NCI-H510A treated with DMSO at 0.1 percent for 48 hours (cell line): Measurements from ENCODE around the gene LSAMP.

Experiments
- DNase-seq: peaks from one replicate; lab custom pipeline; 2025; lab: John Stamatoyannopoulos, UW

The LSAMP gene

DNA sequence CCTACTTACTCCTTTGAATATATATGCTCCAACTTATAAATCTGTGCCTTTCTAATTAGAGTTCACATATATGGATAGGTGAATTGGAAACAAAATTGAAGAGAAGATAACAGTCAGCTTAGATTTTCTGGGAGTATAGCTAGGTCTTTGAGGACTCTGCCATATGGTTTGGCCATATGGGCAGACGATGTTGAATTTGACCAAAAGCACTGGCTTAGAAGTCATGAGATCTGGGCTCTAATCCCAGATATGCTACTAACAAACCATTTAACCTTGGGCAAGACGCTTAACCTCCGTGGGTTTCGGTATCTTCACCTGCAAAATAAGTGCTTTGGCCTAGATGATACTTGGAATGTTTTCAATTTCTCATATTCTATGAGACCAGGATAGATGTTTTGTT is 154.1 kb downstream of the LSAMP start:
- no peak for DNase-seq

DNA sequence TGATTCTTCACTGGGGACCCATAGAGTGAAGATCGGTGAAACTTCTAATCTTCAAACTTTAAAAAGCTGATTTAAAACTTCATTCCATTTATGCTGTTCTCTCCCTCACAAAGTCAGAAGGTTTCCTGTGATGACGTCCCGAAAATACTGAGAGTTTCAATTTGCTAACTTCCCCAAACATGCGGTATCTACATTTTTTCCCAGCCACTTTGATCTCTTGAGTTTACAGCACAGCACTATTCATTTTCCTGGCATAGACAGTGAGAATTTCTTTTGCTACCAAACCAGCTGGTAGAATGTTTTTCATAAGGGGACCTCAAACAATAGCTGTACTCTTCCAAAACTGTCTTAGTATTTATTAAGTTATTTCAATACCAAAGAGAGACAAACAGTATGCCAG is 156.8 kb downstream of the LSAMP start:
- no peak for DNase-seq

DNA sequence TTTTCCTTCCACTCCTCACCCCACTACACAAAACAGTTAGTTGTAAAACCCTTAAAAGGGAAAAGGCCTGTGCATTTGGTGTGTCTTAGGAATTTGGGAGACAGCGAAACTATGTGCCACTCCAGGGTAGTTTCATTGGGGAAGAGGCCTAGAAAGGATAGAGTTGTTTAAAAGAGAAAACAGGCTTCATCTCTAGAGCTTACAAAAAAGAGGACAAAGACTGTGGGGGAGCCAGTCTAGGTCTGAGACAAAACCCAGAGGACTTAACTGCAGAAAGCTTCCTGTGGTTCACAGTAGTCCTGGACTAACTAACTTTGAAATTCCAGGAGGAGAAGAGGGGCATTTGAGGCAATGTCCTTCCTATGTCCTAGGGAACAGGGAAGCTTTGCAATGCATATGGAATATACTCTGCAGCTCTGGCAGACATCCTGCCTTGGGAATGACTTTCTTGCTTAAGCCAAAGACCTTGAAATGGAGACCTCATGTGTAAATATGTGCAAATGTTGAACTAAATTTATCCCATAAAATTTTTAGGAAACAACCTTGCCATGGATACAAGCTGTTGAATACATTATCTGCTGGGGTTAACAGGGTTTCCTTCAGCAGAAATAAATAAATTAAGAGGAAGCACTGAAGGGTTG is 159.4 kb downstream of the LSAMP start:
- DNase-seq: no peak

DNA sequence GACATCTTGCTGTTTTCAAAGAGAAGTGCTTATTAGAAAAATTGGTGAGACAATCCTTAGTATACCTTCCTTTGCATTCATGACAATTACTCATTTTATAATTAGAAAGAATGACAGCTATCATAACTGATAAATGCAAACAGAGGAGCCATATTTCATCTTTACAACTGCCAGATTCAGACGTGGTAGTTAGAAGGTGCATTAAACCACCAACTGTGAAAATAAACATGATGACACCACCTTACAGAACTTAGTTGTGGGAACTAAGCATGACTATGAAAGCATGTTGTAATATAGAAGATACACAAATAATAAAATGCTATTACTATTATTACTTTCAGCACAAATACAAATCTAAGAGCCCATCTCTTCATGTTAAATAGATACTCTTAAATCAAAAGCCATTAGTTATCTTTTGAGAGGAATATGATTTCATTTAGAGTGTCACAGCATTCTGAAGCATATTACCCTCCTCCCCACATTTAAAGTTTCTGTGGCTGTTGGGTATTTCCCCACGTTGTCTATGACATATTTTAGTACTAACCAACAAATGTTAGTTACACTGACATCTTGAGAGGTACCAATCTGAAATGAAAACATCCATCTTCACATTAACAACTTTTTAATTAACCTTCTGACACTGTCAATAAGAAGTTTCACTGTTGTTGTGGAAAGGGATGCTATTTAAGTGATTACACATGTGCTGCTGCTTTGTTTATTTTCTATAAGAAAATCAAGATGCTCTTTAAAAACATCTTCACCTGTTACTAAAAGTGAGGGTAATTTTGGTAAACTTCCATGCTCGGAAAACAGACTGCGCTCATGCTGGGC is 163.8 kb downstream of the LSAMP start:
- DNase-seq: no peak

DNA sequence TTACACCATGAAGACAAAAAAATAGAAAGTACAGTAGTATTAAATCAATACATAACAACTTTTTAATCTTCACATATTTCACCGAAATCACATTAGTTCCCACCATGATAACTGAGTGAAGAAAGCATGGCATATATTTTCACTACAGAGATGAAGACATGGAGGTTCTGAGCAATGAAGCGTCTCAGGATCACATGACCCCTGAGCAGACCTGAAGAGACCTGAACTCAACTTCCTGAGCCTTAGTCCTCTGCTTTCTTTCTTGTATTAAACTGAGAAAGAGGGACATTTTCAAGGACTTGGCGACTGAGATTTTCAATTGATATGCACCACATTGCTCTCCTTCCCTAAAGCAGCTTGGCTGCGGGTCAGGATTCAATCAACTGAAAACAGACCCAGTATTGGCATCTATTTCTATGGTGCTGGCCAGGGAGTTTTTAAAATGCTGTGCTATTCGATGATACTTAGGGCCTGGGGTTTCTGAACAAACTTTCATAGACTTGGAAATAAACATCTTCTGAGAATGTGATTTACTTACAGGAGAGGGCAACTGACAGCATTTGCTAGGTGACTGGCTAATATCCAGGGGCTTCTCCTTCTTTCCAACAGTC is 165.1 kb downstream of the LSAMP start:
- no peak for DNase-seq

DNA sequence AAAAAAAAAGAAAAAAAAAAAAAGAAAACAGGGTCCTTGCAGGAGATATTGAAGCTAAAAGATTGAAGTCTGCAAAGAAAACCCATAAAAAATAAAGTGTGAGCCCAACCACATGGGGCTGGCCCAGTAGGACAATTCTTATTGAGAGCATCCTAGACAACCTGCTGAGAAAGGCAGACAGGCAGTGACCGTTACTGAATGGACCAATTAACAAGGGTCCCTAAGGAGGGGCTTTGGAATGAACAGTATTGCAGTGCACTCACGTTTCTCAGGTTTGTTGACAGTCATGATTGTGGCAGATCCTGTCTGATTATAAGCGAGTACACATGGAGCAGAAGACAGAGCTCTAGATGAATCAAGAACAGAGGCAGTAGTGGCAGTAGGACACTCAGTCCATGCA is 168.6 kb downstream of the LSAMP start:
- no peak for DNase-seq

DNA sequence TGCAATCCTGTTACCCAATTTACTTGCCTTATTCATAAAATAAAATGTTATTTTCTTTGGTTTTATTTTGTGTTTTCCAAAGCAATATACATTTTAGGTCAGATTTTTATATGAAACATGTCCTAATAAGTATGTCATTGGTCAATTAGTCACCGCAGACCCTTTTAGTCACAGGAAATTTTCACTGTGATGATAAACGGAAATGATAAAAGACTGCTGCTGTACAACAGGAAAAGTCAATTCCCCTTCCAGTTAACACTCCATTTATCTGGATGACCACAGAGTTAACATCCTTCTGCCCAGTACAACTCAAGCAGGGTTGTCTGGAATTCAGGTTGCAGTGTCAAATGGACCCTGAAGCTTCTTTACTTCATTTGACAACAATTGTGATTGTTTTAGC is 175.2 kb downstream of the LSAMP start:
- no peak for DNase-seq

DNA sequence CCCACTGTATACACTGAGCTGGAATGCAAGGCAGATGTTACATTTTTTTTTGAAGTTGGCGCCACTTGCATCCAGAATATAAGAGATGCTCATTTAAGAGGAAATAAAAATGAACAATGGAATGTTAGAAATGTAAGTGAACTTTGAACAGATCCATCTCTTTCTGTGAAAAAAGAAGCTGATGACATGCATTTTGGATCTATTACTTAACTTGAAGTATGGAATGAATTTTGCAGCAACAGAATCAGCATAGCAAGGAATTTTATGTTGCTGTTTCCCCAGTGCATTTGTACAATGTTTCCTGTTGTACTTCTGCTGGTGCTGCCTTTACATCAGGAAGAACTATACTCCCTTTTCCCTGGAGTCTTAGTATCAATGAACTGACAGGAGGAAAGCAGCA is 178.2 kb downstream of the LSAMP start:
- DNase-seq: no peak

DNA sequence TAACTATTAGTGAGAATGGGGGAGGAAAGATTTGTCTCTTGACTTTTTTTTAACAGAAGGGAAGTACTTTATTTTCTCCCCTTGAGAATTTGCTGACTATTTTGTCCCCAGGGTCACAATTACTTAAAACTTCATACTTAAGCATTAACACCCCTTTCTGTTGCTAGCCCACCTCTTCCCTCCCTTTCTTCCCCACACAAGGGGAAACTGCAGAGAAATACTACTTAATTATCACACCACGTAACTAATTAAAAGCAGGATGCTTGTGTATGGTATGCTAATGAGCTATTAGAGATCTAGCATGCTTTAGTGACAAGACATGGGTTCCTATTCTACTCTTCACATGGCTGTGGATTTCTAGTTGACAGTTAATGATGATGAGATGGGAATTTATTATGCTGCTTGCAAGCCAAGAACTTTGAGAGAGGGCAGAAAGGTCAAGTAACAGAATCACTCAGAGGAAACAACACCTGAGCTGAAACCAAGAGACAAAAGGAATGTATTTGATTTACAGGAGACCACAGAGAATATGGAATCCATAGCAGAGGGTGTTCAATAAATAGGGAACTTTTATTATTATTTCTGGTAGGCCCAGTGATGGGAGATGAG is 179.2 kb downstream of the LSAMP start:
- no peak for DNase-seq

DNA sequence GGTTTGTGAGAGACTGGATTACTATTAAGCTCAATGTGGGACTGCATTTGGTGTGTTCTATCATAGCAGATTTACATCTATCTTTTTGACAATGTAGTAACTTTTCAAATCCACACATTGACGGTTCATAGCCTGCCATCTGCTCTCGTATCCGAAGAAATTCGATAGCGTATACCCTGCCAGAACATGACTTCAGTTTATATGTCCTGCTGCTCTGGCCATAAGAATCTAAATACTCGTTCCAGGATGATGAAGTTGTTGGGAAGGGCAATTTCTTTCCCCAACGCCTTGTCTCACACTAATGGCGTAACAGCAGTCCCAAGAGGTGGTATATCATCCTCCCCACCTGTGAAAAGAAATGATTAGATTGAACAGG is 180.0 kb downstream of the LSAMP start:
- no peak for DNase-seq

DNA sequence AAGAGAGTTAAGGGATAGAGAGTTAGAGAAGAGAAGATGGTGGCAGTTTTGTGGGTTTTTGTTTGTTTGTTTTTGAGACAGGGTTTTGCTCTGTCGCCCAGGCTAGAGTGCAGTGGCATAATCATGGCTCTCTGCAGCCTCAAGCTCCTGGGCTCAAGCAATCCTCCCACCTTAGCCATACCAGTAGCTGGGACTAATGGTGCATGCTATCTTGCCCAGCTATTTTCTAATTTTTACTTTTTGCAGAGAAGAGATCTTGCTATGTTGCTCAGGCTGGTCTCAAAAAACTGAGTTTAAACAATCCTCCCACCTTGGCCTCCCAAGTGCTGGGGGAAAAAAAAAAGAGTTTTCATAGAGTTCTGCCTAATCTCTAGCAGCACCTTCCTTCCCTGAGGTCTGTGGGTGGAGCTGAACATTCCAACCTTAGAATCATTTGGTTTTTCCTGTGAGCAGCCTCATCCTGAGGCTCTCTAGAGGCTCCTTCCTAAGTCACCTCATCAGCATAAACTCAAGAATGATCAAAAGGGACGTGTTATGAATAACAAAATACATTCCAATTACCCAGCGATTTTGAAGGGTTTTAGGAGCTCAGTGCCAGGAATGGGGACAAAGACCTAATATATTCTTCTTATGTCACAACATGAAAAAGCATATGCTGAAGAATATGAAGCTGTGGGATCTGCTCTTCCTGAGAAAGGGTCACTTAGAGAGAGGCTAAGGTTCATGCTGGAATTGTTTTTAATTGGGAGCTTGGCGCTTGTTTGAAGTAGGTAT is 180.6 kb downstream of the LSAMP start:
- no peak for DNase-seq

DNA sequence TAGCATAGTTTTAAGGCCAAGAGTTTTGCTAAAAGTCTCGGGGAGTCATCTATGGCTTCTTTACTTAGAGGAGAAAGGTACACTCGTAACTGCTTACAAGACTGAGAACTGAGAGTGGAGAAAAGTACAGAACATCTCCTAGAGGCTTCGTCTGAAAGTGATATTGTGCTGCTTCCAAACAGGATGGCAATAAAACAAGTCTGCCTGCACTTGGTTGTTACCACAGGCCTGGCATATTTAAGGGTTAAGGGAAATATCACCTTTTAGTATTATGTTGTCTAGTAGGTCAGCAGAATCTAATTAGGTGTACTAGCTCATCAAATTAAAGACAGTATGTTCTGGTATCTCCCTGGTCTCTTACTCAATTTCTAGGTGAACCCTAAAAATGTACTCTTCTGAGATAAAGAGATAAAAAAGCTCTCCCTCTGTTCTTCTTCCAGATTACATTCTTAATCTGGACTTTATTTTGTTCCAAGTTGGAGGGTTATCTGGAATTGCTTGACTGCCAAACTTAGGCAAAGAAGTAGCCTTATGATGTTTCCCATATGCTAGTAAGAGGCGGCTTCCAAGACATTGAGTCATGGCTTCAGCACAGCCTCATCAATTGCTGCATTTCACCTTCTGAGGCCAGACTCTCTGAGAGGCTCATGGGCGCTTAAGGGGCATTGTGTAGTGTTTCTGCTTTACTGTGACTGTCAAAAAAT is 181.3 kb downstream of the LSAMP start:
- DNase-seq: no peak

DNA sequence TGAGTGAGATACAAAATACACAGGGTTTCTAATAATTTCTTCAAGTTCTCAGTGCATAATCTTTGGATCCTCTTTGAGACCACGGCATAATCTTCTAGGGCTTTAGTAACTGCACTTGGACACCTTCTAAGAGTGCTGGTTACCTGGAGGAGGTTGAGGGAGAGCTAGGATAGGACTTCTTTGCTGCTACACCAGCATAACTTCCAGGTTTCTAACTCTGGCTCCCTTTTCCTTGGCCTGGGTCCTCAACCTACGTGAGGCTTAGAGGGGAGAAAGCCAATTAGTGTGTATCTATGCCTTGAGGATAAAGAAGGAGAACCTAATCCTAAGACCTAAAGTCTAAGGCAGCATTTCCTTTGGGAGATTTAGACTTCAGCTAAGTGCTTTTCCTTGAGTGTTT is 184.8 kb downstream of the LSAMP start:
- DNase-seq: no peak

DNA sequence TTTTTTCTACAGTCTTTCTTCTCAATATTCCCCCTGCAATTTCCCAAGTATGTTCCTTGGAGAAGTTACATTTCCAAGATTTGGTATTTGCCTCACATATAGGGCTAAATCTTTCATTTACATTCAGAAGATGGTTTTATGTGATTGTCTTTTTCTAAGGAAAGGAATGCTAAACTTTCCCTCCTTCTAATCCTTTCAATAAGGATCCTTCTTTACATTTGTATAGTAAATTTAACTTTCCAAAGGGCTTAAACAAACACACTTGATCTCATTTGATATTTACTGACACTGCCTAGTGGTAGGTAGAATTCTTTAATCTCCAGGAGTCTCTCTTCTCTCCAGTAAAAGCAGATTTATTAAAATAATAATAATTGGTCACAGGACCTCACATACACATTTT is 185.3 kb downstream of the LSAMP start:
- DNase-seq: no peak

DNA sequence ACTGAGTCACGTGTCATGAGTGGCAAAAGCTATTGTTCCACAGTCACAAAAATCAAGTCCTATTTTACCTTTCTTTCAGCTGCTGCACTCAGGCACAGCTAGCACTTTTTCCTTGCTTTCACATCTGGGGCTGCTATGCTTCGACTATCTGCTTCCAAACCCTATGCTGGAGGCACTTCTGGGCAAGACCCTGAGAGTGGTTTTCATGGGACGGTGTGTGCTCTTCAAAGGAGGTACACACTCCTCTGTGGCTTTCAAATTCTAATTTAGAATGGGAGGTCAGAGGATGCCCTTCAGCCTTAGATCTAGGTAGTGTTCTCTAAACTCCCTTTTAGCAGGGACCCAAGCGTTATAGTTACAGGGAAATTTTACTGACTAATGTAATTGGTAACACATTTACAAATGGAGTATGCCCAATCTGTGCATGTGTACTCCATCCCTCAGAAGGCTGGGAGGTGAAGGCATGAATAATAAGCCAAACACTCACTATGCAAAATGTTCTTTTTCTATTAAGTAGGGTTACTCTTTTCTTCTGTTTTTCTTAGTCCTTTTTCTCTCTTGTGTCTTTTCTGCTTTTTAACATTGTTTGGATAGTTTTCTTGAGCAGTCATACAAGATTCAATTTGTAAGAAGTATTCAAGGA is 188.3 kb downstream of the LSAMP start:
- no peak for DNase-seq

DNA sequence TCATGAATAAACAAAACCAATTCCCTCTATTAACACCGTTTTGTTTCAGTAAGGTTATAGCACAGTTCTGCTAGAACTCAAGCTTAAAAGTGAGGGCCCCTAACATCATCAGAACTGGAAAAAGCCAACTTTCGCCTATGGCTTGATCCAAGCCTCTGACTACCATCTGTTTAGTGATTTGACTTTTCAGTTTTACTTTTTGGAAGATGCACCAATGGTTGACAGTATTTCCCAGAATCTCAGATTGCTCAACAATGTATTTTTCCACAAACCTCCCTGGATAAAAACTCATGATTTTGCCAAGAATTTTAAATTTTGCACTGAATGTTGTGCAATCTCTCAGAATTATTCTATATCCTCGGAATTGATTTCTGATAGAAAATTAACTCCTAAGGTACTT is 190.7 kb downstream of the LSAMP start:
- DNase-seq: no peak

DNA sequence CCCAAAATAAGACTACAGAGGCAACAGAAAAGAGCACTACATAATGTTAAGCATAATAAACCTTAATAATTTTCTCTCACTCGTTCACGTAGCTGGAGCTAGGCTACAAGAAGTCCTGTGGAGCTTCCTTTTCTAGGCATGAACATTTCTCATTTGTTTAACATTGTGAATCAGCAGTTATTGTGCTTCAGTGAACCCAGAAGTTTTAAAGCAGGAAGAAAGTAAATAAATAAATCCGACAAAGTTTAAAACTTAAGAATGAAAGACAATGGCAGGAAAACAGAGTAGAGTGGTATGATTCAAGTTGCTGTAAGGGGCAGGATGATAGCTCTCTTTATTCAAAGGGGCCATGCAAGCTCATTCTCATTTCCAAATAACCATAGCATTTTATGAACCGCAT is 191.8 kb downstream of the LSAMP start:
- DNase-seq: no peak

DNA sequence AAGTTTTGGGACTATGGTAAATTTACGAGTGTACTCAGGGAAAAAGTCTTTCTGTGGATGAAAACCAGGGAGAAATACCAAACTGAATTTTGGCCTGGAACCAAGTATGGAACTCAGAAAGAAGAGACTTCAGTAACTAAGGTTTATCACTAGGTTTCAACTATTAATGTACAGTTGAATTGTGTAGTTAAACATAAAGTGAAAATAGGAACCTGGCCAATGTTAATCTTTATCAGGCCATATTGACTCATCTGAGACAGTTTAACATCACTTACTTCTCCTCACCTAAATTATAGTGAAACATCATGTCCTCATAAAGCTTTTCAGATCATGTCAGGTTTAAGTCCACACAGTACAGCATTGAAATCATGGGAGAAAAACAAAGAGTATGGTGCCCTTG is 197.7 kb downstream of the LSAMP start:
- DNase-seq: no peak

DNA sequence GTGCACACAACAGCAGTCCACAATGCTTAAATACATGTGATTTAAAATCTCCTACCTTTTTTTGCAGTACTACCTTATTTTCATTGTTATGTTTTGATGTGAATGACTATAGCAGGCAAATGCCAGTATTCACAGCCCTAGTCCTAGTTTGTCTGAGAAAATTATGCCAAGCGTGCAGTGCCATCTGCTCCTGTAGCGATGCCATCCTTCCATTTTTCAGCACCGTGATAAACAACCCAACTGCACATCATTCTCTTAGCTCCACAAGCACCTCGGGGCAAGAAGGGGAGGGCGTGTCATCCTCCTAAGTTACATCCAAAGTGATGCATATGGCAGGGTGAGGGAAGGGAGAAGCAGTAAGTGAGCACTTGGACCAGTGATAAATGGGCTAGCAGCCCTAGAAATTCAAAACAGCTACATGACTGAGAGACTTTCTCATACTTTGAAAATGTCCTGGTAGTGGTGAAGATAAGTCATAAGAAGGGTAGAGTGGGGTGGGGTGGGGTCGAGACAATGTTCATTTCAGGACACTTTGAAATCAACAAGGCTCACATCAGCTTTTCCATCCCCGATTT is 198.8 kb downstream of the LSAMP start:
- no peak for DNase-seq

DNA sequence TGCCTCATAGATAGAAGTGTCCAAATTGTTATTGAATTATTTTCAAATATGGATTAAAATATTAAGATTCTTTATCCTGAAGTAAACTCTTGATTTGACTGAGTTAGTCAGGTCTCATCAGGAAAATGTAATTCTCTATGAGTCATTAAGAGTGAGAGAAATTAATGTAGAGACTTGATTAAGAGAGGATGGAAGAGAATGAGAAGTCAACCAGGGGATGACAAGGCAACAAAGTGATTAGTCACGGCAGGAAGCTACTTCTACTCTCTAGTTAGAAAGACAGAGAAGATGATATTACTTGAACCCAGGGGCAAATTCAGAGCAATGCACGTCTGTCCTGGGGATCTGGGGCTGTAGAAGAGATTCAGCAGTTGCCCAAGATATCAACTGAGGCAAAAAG is 202.5 kb downstream of the LSAMP start:
- no peak for DNase-seq

DNA sequence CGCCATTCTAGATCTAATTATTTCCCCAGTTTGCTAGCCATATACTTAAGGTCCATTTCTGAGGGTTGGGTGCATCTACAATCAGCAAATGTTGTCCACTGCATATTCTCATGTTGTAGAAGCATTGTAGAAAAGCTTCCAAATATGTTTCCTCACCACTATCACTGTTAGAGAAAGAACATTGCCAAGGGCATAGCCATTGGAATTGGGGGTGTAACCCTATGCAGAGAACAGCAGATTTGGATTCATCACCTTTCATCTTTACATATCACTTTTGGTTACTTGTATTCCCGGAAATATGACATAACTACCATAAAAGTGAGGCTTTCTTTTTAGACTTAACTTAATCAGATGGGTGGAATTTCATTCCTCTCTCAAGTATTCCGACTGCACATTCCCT is 203.6 kb downstream of the LSAMP start:
- no peak for DNase-seq
